GM18861 (cell line): Measurements from ENCODE around the gene MTX3.

Experiments
- ATAC-seq: cut with Tn5 transposase; IDR thresholded peaks from one replicate; pipeline ENCODE4 v1.9.1; 2021; ENCODE audit not compliant: unreplicated experiment

The MTX3 gene, protein sequence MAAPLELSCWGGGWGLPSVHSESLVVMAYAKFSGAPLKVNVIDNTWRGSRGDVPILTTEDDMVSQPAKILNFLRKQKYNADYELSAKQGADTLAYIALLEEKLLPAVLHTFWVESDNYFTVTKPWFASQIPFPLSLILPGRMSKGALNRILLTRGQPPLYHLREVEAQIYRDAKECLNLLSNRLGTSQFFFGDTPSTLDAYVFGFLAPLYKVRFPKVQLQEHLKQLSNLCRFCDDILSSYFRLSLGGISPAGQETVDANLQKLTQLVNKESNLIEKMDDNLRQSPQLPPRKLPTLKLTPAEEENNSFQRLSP

DNA sequence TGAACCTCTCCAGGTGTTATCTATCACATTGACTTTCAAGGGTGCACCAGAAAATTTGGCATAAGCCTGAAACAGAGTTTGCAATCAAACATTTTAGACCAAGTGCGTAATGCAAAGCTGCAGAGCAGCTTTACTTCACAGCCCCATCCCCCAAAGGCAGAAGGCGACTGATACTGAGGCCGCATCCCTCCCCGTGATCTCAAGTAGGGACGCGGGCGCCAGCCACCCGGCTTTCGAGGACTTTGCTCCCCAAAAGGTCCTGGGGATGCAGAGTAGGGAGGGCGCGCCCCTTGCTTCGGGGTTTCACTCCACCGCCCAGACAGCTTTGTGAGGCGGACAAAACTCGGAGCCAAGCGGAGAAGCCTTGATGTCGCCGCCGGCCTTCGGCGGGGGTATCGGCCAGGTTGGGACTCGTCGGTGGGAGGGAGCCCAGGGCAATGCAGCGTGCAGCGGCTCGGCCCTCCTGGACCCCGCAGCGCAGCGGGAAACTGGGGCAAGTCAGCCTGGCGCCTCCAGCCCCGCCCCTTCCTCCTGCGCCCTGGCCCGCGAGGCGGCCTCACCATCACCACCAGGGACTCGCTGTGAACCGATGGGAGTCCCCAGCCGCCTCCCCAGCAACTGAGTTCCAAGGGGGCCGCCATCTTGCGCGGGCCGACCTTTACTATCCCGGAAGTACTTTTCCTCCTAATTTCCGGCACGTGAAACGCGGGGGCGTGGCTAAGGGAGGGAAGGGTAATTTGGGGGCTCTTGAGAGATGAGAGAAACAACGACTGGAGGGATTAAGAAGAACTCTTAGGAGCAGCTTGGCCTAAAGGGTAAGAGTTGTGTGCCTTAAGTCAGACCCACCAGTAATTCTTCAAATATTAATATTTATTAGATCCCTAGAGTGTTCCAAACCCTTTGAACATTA, at the start of gene MTX3:
MTX3 (minus strand) TSS at position 665 of the 910 bp plus-strand sequence; CDS start at position 641, 24 bp downstream.
- ATAC-seq = peak; percentile 77

DNA sequence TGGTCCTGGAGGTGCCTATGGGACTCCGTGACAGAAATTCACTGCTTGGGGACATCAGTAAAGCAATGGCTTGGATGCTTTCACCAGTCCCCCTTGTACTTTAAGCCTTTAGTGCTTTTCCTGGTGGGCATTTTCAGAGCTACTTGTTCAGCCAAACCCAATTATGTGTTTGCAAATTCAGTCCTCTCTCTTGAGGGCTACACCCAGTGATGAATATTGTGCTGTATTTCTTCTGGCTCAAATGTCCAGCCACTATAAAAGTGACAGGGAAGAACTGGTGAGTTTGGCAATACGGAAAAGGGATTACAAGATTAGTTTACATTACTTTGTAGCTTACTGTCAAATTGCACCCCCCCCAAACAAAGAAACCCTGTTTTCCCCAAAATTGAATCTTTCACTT, 48.6 kb upstream of the MTX3 start:
- no peak for ATAC-seq

DNA sequence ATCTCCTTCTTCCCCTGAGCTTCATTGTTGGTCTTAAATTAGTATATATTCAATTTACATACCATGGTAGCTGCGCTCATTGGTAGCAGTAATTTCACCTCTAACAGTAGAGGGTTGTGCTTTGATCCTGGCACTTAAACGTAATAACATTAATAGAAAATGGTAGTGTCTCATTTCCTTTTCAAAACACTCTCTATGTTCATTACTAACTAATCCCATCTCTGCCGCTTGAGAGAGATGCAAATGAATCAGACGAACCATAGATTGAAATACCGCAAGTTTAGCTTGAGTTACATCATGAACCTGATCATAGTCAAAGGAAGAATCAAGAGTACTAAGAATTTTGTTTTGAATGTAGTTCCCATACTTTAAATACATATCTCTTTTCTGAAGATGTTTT, 46.3 kb upstream of the MTX3 start:
- no peak for ATAC-seq

DNA sequence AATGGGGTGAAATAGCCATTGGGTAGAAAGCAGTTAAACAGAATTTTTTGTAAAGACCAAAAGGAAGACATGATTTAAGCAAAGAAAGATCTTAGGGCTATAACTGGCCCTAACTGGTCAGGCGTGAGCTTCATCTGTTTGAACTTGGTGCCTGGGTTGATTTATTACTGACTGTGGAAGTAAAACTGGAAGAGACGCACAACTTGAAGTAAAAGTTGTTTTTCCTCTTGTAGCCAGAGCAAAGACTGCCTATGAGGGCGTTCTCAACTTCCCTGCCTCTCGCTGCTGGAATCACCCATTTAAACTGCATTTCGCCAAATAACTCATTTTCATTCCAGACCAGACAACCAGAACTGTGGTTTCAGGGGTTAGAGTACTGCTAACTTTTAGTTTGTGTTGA, 45.6 kb upstream of the MTX3 start:
- ATAC-seq = no peak

DNA sequence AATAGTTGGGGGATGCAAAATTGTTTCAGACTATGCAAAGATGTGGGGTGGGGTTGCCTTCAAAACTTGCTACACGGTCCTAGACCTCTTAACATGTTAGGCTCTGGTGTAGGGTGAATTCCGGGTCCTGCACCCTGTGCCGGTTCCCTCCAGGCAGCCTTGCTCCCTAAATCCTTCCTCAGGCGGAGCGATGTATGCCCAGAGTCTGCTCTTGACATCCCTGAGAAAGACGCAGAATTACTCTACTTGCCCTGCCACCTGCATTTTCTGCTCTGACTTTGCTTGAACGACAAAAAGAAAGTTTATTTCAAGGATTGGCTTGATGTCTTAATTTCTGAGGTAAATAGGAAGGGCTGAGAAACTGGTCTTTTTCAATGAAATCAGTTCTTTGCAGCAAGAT, 44.8 kb upstream of the MTX3 start:
- no peak for ATAC-seq

DNA sequence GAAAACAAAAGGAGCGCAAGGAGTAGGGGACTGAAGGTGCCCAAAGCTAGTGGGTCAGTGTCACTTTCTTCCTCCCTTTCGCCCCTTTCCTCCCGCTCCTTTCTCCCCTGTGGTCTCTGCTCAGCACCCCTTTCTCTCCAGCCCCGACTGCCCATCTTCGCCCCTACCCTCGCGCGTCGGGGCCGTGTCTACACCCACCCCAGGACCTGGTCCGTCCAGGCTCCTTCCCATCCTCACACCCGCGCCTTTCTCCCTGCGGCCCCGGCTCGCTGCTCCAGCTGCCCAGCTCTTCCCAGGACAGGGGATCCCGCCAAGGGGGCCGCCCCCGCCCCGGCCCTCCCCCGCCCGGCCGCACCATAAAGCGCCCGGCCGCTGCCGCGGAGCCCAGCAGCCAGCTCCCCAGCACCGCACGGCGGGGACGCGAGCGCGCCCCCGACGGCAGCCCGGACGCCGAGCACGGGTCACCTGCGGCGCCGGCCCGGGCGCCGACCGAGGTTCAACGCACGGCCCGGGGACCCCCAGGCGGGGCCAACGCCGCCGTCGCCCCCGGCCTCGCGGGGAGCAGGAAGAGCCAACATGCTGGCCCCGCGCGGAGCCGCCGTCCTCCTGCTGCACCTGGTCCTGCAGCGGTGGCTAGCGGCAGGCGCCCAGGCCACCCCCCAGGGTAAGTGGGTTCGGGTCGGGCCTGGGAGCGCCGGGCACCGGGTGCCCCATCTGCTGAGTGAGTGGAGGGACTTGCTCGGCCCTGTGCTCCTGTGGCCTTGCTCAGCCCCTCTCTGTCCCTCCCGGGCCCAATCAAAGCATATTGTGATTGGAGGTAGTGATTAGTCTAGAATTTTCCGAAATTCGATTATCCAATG, 44.1 kb upstream of the MTX3 start, which contains the start of gene THBS4:
THBS4 (plus strand) TSS at position 387 of the 860 bp plus-strand sequence; CDS start at position 577, 190 bp downstream.
- ATAC-seq = no peak

DNA sequence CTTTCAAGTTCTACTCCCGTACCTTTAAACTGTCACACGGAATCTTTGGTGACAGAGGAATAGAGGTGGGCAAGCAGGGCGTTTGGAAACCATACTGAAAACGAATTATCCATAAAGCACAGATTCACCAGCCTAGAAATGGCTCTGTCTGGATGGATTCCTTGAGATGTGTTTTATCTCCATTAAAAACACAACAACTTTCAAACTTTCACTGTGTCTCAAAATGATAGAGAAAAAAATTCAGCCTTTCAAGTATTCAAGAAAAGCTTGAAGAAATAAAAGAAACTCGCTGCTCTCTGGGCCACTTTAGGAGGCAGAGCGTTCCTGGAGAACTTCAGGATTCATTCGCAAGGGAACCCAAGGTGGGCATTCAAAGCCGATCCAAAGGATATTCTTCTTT, 43.5 kb upstream of the MTX3 start:
- no peak for ATAC-seq

DNA sequence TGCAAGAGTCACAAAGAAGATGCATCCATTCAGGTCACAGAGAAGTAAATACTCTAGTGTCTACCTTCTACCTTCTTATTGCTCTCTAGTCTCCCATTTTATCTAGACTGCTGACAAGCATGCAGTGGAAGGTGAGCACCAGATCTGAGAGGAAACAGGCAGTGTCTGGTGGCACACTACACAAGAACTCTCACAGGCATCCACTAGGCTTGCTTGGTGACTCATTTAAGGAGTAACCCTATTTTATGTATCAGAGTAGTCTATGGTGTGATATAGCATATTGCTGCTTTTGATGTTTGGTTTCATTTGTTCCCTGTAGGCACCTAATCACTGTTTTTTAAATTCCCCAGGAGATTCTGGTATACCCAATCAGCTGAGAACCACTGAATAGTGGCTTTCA, 42.5 kb upstream of the MTX3 start:
- ATAC-seq = no peak

DNA sequence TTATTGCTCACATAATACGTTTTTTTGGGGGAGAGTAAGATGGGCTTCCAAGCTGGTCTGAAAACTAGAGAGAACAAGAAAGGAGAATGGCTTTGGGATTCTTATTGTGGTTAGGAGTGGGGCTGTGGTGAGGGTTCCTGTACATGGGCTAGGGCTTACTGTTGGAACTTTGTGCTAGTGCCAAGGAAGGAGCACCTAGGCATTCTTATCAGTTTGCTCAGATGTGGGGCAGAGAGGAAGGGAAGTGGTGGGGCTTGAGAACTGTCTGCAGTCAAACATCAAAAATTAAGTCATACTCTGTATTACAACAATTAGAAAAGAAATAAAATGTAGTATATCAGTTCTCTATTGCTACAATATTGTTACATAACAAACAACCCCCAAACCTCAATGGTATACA, 40.0 kb upstream of the MTX3 start:
- ATAC-seq = no peak

DNA sequence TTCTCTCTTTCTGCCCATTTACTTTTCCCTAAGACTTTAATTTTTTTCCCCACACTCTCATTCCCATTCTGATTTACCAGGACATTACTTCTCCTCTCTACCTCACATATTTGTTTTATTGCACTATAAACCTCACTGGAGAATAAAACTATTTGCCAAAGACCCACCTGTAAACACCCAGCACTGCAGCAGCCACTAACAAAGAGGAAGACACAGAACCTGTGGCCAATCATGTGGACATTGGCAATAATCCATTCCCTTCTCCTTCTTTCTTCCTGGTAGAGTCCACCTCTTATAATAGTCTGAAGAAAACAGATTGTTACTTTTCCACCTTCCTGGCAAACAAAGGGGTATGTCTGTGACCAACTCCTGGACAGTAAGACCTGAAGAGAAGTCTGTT, 35.8 kb upstream of the MTX3 start:
- ATAC-seq = no peak

DNA sequence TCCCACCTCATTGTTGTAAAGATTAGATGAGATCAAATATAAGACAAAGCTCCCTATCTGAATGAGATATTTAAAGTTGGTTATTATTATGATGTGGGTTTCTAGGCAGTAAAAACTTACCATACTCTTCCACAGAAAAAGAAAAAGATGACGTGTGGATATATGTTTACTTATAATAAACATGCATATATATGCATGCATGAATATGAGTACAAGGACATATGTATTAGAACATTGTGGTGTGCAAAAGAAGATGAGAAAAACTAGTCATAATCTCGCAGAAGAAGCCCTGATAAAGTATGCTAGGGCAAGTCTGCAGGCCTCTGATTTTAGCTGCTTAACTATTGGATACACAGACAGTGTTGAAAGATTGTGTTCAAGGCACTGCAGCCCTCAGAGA, 34.0 kb upstream of the MTX3 start:
- no peak for ATAC-seq

DNA sequence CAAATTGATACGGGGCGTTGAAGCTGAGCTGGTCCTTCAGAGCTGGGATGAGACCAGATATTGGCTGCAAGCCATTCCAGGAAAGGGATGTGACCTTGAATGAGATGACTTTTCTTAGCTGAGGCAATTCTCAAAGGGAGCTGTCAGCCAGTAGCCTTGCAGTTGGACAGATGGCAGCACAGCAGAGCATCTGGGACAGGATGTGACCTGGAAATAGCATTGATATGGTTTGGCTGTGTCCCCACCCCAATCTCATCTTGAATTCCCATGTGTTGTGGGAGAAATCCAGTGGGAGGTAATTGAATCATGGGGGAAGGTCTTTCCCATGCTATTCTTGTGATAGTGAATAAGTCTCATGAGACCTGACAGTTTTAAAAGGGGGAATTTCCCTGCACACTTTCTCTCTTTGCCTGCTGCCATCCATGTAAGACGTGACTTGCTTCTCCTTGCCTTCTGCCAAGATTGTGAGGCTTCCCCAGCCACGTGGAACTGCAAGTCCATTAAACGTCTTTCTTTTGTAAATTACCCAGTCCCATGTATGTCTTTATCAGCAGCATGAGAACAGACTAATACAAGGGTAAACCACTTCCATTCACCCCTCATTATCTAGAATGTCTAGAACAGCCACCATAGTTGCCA, 19.8 kb upstream of the MTX3 start:
- no peak for ATAC-seq

DNA sequence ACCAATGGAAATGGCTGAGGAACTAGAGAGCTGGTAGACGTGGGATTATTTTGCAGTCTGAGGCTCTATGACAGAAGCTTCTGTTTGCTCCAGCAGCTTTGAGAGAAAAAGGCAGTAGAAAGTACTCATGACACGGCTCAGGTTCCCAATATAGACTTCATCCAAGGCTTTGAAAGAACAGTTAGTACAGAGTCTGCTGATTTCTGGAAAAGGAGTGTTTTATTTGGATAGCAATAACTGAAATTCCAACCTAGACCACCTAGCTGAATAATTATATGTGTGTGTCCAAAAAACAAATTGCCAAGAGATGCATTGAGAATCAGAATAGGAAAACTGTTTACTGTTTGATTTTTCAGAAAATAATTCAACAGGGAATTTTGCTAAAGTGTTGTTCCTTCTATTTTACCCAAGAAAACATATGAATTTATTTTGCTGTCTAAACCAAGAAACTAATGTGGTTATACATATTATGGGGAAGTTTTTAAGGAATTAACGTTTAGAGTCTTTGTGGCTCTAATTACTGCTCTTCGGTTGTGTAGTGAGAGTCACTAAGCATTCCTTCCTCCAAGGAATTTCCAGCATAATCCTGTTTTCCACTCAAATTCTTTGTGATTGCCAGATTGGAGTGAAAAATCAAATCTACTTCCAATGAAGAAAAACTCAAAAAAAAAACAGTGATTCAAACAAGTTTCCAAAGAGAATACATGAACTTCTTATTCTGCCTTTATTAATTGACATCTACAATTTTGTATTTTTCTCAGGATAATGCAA, 18.1 kb upstream of the MTX3 start:
- no peak for ATAC-seq

DNA sequence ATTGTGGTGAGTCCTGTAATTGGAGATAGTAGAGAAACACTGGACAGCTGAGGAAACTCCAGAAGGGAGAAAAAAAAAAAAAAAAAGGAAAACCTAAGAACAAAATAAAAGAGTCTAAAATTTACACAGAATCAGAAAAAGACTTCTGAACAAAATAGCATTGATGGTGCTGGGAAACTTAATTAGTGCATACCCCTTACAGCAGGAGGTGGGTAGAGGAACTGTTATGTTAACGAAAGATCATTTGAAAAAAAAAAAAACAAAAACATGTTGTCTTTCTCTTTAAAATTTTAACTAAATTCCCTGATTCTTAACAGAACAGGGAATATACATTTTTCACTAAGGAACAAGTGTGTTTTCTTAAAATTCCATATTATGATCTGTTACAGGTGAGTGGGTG, 11.6 kb upstream of the MTX3 start:
- no peak for ATAC-seq

DNA sequence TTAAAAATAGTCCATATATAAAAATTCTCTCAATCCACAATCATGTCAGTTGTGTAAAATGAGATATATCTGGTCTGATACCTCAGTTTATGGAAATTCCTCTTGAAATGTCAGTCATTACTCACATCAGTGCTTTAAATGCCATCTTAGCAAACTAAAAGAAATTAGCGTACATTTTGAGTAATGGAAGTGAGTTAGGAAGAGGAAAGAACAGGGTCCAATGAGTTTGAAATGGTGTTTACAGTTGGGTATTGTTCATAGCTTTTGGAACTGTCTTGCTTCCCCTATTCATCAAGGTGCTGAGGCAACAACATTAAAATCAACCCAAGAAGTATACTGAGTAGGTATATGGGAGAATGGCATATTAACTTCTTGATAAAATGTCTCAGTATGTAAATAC, 8.7 kb upstream of the MTX3 start:
- no peak for ATAC-seq

DNA sequence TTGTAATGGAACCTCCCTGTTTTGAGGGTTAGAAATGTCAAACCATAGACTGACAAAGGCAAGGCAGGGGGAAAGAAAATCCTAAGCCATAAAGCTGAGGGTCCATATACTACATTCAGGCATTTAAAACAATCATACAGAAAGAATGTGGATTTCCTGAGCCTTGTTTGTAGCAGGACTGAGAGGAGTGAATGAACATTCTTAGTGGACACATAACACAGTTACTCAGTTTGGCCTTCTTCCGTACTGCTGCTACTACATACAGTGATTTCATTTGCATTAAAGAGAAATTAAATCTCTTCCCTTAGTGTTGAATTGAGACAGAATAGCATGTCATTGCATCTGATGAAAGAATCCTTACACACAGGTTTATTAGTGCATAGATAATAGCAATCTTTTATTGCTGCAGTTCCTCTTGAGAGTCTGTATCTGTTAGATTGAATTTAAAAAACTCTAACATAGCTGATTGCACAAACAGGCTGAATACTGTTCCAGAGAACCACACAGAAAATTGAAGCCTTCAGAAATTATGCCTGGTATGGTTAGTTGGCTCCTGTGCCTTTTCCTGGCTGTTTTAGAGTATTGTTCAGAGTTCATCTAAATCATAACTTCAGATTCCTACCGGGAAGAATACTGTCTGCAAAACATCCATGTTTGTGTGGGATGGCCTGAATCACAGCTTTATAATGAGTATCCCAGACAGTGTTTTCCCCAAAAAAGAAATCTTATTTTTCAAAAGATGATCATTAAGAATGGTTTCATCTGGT, 2.0 kb upstream of the MTX3 start:
- ATAC-seq = no peak

DNA sequence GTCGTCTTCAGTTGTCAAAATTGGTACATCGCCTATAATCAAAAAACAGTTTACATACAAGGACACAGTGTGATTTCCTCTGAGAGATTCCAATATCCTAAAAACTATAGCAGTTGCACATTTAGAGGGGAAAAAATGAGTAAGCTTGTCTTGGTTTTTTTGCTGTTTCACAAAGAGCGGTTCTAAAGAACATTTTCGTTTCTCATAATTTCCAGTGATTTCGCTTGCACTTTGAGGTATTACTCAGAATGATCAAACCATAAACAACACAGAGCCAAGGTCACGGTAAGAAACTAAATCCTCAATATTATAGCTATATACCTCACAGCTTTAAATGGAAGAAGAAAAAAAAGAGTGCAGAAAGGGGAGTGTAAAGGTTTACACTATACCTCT, 861 bp downstream of the MTX3 start:
- ATAC-seq = peak; percentile 51

DNA sequence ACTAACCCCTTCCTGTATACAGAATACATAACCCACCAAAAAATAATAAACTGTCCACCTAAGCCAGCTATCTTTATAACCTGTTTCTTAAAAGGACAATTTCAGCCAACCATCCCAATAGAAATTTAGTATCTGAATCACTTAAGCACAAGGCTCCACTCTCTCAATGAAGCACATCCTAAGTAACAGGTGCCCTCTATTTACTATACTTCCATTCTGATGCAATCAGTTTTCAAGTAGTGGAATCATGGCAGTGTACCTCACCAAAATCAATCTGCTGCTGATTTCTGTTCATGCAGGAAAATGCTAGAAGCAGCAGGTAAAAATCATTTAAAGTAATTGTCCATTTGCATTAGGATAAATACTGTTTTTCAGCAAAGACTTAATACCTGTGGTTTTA, 4.8 kb downstream of the MTX3 start:
- ATAC-seq = no peak

DNA sequence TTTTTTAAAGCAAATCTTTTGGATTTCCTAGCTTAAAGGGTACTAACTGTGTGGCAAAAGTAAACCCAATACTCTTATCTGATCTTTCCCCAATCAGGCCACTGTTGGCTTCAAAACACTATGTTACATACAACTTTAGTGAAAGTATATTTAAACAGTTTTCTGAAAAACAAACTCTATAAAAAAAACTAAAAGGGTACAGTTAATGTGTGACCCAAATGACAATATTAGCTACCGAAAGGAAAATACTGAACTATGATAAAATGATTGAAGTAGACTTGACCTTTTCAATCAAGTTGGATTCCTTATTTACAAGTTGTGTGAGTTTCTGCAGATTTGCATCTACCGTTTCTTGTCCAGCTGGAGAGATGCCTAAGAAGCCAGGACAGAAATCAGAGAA, 5.8 kb downstream of the MTX3 start:
- no peak for ATAC-seq
